Heart left ventricle (tissue), 13 donors: ENCODE measurements around the gene FOXM1.

Experiments
- CTCF ChIP-seq, 12 donors: fragments of 200-600 bp; sonication (generic) in 4 of 12; IDR thresholded peaks; one replicate each; pipeline versions ENCODE4 v1.5.0 to v1.8.0; 2018 to 2022; ENCODE audit warnings: antibody characterized with exemption in 12 of 12, mild to moderate bottlenecking in 5 of 12
- POLR2A ChIP-seq, 2 donors: fragments of 450-650 bp; IDR thresholded peaks; one replicate each; pipeline ENCODE4 v1.6.1; 2017; ENCODE audit warnings: antibody characterized with exemption in 2 of 2, mild to moderate bottlenecking in 2 of 2, moderate library complexity in 2 of 2
- donor health status: ischemic (EF 13 %, LVEDD 7.1; RV severe dilation, severe dysfunction).
- donor health status: DM: no; HTN: yes; CAD: no.
- donor health status: DM: no; HTN: no; CAD: no.
- donor health status: ischemic (EF 25% LVEDD 6.9; RV normal size, moderate dysfunction).
- donor health status: ischemic (EF 25% LVEDD 5.7; RV mildly dilated, moderate dysfunction).
- donor health status: ischemic (EF 35%, LVEDD 5.7; RV mildly dilated, moderate dysfunction).
- donor health status: nonischemic (EF 11% LVEDD 7.7; RV severe dilation, severe dysfunction).
- donor health status: DM: yes; HTN: yes; CAD: no.
- donor health status: PGD.
- donor health status: ischemic (EF 29% LVEDD 5.4; RV normal size, mild dysfunction).
- donor health status: nonischemic (EF 23%, LVEDD 6.1; RV moderate dilation, normal function).

- no peak for TF ChIP-seq CTCF (IDR thresholded peaks at IDR 0.05)
- TF ChIP-seq POLR2A (IDR thresholded peaks at IDR 0.05) = no peak
These were observed 18.1 kb upstream of the FOXM1 start for GRCh38 chr12:2895051-2895451.
